H1 (cell line): ENCODE data around the gene PRKN.

Experiments
- EP300 ChIP-seq, 2 experiments: IDR thresholded peaks; 1 replicate in 1 of 2; 2 replicates in 1 of 2; pipeline ENCODE4 v1.6.1; 2011 to 2012; ENCODE audit warnings: low read depth in 2 of 2, low read length in 2 of 2, mild to moderate bottlenecking in 2 of 2, borderline replicate concordance in 1 of 2, inconsistent platforms in 1 of 2, moderate library complexity in 1 of 2
- NRF1 ChIP-seq: IDR thresholded peaks from 2 replicates; pipeline ENCODE4 v1.6.1; 2011; ENCODE audit warnings: mild to moderate bottlenecking, low read depth, low read length, improper control_type of control experiment
- TCF12 ChIP-seq: IDR thresholded peaks from 2 replicates; pipeline ENCODE4 v1.6.1; 2011; ENCODE audit warnings: low read depth, mild to moderate bottlenecking, low read length
- TF ChIP-seq, protein P1 (sequence below), 3 experiments: IDR thresholded peaks; 1 replicate in 2 of 3; 2 replicates in 1 of 3; pipeline versions ENCODE4 v1.5.1 to v1.6.1; 2011; ENCODE audit warnings: low read length in 3 of 3, mild to moderate bottlenecking in 3 of 3, inconsistent platforms in 2 of 3, low read depth in 1 of 3, moderate library complexity in 1 of 3; ENCODE audit not compliant: insufficient read depth in 1 of 3; ENCODE audit errors: control extremely low read depth in 1 of 3

DNA sequence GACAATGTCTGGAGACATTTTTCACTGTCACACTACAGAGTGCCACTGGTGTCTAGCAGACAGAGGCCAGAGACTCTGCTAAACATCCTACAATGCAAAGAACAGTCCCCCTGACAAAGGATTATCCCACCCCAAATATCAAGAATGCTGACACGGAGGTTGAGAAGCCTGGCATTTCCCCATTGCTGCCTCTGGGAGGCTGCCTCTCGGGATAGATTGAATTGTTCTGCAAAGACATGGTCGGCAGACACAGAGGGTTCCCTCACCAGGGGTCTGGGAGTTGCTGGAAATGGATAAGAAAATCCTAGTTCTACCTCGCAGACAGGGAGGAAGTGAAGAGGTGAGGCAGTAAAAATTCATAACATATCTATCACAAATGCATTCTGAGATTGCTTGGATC, 1287.3 kb downstream of the PRKN start:
- no peak for TF ChIP-seq EP300 (IDR thresholded peaks at IDR 0.05; ENCODE audit: borderline replicate concordance in 1 of 2, low read depth in 2 of 2, low read length in 2 of 2)
- no peak for TF ChIP-seq TCF12
- no peak for TF ChIP-seq NRF1
- TF ChIP-seq, protein P1, sequence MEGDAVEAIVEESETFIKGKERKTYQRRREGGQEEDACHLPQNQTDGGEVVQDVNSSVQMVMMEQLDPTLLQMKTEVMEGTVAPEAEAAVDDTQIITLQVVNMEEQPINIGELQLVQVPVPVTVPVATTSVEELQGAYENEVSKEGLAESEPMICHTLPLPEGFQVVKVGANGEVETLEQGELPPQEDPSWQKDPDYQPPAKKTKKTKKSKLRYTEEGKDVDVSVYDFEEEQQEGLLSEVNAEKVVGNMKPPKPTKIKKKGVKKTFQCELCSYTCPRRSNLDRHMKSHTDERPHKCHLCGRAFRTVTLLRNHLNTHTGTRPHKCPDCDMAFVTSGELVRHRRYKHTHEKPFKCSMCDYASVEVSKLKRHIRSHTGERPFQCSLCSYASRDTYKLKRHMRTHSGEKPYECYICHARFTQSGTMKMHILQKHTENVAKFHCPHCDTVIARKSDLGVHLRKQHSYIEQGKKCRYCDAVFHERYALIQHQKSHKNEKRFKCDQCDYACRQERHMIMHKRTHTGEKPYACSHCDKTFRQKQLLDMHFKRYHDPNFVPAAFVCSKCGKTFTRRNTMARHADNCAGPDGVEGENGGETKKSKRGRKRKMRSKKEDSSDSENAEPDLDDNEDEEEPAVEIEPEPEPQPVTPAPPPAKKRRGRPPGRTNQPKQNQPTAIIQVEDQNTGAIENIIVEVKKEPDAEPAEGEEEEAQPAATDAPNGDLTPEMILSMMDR (IDR thresholded peaks at IDR 0.05; ENCODE audit: control extremely low read depth in 1 of 3, insufficient read depth in 1 of 3, low read depth in 1 of 3, low read length in 3 of 3), result peak in 1 of 3 experiments; percentile 7; a peak in 1 of 4 replicates
